HepG2 (cell line): Measurements from ENCODE around the gene CNIH3. TPM values are rescaled to one million over a fixed set of nuclear protein-coding genes. Genes with fewer than 3 reads are reported as not detected.

Experiments
- ATAC-seq: fragments of 200-7000 bp; cut with Tn5 transposase; 3 replicates; pipeline ENCODE4 v1.9.1; 2020; ENCODE audit warnings: mild to moderate bottlenecking, moderate library complexity
- BruUV-seq: library from RNA; stranded (reverse); fragments of 400-500 nt; replicated peaks from 2 replicates; lab custom pipeline; 2021; lab: Mats Ljungman, UMichigan
- CTCF ChIA-PET: fragments of 300-600 bp; formaldehyde crosslinking; extraction: SDS; loops from one replicate; lab custom pipeline; 2021; ENCODE audit warnings: low total read pairs, inconsistent platforms, low intra/inter-chr PET ratio; lab: Yijun Ruan, JAX
- POLR2A ChIA-PET: fragments of 350-600 bp; sonication (Branson Sonifier 250); formaldehyde crosslinking; loops from one replicate; lab custom pipeline; 2020; ENCODE audit warnings: antibody characterized with exemption, inconsistent platforms; lab: Yijun Ruan, JAX
- DNase-seq: peaks from one replicate; pipeline ENCODE4 v3.0.0-alpha.2; 2015; ENCODE audit warnings: low spot score
- FAIRE-seq: peaks from 3 replicates; lab custom pipeline; 2011; peaks lifted over from hg19 to GRCh38; lab: Jason Lieb, UNC
- H2AFZ ChIP-seq: one replicate; pipeline ENCODE4 v1.6.1; 2011; ENCODE audit warnings: low read length, inconsistent platforms
- H3K27ac ChIP-seq: fragments of 300-600 bp; 3 replicates; pipeline ENCODE4 v1.8.0; 2011; ENCODE audit warnings: mixed run types, mild to moderate bottlenecking, mixed read lengths, low read length, inconsistent platforms; ENCODE audit not compliant: insufficient read depth; ENCODE audit errors: extremely low read length
- H3K27me3 ChIP-seq, 2 experiments: fragments of 200-600 bp in 1 of 2; 2 replicates in 1 of 2; 3 replicates in 1 of 2; pipeline versions ENCODE4 v1.6.0 to v1.8.0; 2011; ENCODE audit warnings: low read length in 2 of 2, mild to moderate bottlenecking in 2 of 2, moderate library complexity in 2 of 2, inconsistent platforms in 1 of 2; ENCODE audit not compliant: insufficient read depth in 2 of 2, control insufficient read depth in 1 of 2
- H3K36me3 ChIP-seq, 2 experiments: fragments of 200-600 bp in 1 of 2; replicated peaks in 1 of 2; 2 replicates in 1 of 2; 3 replicates in 1 of 2; pipeline versions ENCODE4 v1.5.1 to v1.8.0; 2011; ENCODE audit warnings: low read length in 2 of 2, inconsistent platforms in 1 of 2; ENCODE audit not compliant: insufficient read depth in 2 of 2, control insufficient read depth in 1 of 2
- H3K4me1 ChIP-seq: 2 replicates; pipeline ENCODE4 v1.5.1; 2012; ENCODE audit warnings: low read length, inconsistent platforms; ENCODE audit not compliant: insufficient read depth
- H3K4me2 ChIP-seq: 2 replicates; pipeline ENCODE4 v1.6.0; 2011; ENCODE audit warnings: low read depth, low read length, inconsistent platforms
- H3K4me3 ChIP-seq, 3 experiments: fragments of 200-600 bp in 1 of 3; sonication (generic), shearing (Covaris generic) in 1 of 3; replicated peaks in 1 of 3; 2 replicates each; pipeline ENCODE4 v1.5.1; 2011 to 2016; ENCODE audit warnings: low read length in 3 of 3, inconsistent platforms in 2 of 3, low read depth in 2 of 3, mild to moderate bottlenecking in 2 of 3, control low read depth in 1 of 3, mixed read lengths in 1 of 3; ENCODE audit not compliant: insufficient read depth in 1 of 3
- H3K79me2 ChIP-seq: one replicate; pipeline ENCODE4 v1.6.1; 2011; ENCODE audit warnings: low read length, inconsistent platforms; ENCODE audit not compliant: insufficient read depth
- H3K9ac ChIP-seq: 2 replicates; pipeline ENCODE4 v1.6.0; 2011; ENCODE audit warnings: mild to moderate bottlenecking, low read depth, low read length, inconsistent platforms; ENCODE audit not compliant: insufficient read depth
- H3K9me3 ChIP-seq: 2 replicates; pipeline ENCODE4 v1.5.1; 2012; ENCODE audit warnings: mild to moderate bottlenecking, low read length
- H4K20me1 ChIP-seq: 2 replicates; pipeline ENCODE4 v1.6.0; 2011; ENCODE audit warnings: inconsistent platforms, mild to moderate bottlenecking, low read length, moderate library complexity; ENCODE audit not compliant: insufficient read depth
- ARHGAP35 ChIP-seq: sonication (generic); formaldehyde crosslinking; IDR thresholded peaks from 2 replicates; pipeline ENCODE4 v1.9.0; 2022; ENCODE audit warnings: mild to moderate bottlenecking, inconsistent platforms, moderate library complexity, missing genetic modification reagents, borderline replicate concordance
- CREBL2 ChIP-seq: sonication (generic); formaldehyde crosslinking; IDR thresholded peaks from 2 replicates; pipeline ENCODE4 v1.8.1; 2023; ENCODE audit warnings: missing genetic modification reagents, mild to moderate bottlenecking, borderline replicate concordance
- NFE2 ChIP-seq: sonication (generic); formaldehyde crosslinking; IDR thresholded peaks from 2 replicates; pipeline ENCODE4 v1.4.0; 2020; ENCODE audit warnings: missing genetic modification reagents
- ZFP1 ChIP-seq: IDR thresholded peaks from 2 replicates; pipeline ENCODE4 v1.6.1; 2016
- ZNF251 ChIP-seq: sonication (generic); formaldehyde crosslinking; IDR thresholded peaks from 2 replicates; pipeline ENCODE4 v1.9.0; 2021; ENCODE audit warnings: mild to moderate bottlenecking, missing genetic modification reagents
- ZNF326 ChIP-seq: sonication (generic); formaldehyde crosslinking; IDR thresholded peaks from 2 replicates; pipeline ENCODE4 v1.4.0; 2020; ENCODE audit warnings: missing genetic modification reagents, borderline replicate concordance
- ZNF530 ChIP-seq: sonication (generic); formaldehyde crosslinking; IDR thresholded peaks from 2 replicates; pipeline ENCODE4 v1.5.0; 2020; ENCODE audit warnings: low read depth, mild to moderate bottlenecking, missing genetic modification reagents
- ZNF691 ChIP-seq: sonication (generic); formaldehyde crosslinking; IDR thresholded peaks from 2 replicates; pipeline ENCODE4 v1.4.0; 2020; ENCODE audit warnings: missing genetic modification reagents, low read depth, mild to moderate bottlenecking, borderline replicate concordance
- ZNF772 ChIP-seq: sonication (generic); formaldehyde crosslinking; IDR thresholded peaks from 2 replicates; pipeline ENCODE4 v1.5.0; 2020; ENCODE audit warnings: mild to moderate bottlenecking, missing genetic modification reagents
- ZNF816 ChIP-seq: sonication (generic); formaldehyde crosslinking; IDR thresholded peaks from 2 replicates; pipeline ENCODE4 v1.8.0; 2022; ENCODE audit warnings: missing genetic modification reagents, mild to moderate bottlenecking, borderline replicate concordance
- WGBS: methylation state at CpG from one replicate; pipeline ENCODE4 v1.1.6; 2017; ENCODE audit warnings: low lambda C conversion rate; 5-methylcytosine and 5-hydroxymethylcytosine counted together
- in situ Hi-C: cut with HindIII; loops from 2 replicates; pipeline ENCODE4 v1.10.0; 2017; ENCODE audit warnings: low pct_unique_long_range_greater_than_20kb; ENCODE audit not compliant: extremely low pct_ligation_motif_present
- intact Hi-C: fragments of 100-400 bp; cut with micrococcal nuclease; formaldehyde crosslinking; loops from one replicate; pipeline ENCODE4 v1.10.0; 2022; ENCODE audit not compliant: unreplicated experiment
- polyA plus RNA-seq, 8 experiments: library from polyadenylated mRNA; depleted of rRNA in 3 of 8; stranded (reverse) in 7 of 8; unstranded in 1 of 8; fragments of >200 nt; fragmentation: Illumina TruSeq in 4 of 8; extraction: Trizol in 4 of 8; gene quantifications; 2 replicates each; pipeline versions ENCODE4 v1.2.1 to v1.2.3, GENCODE V29; 2011 to 2016; ENCODE audit warnings: low read depth in 4 of 8, missing spikeins in 1 of 8, mixed read lengths in 1 of 8; ENCODE audit not compliant: insufficient read depth in 1 of 8
- total RNA-seq, 5 experiments: library from RNA; depleted of rRNA; stranded (reverse); fragments of >200 nt; fragmentation: Illumina TruSeq; extraction: Trizol; gene quantifications; 2 replicates each; pipeline ENCODE4 v1.2.3, GENCODE V29; 2016; ENCODE audit warnings: low read depth in 1 of 5

The CNIH3 gene
- total and polyA plus RNA-seq, 2 of the 13 experiments (the other 11 are each of a cell fraction or from before 2014, with no cell fraction given): 0.36 to 1.1 TPM

- POLR2A ChIA-PET: no interaction called here
- no peak overlapping the region for H3K9ac ChIP-seq
- no TSS peak for BruUV-seq
- no peak overlapping the region for H3K4me3 ChIP-seq
- H3K79me2 ChIP-seq: no peaks in the 10 kb centered on the region
- in situ Hi-C loops: no loop called here
- no peaks in the 10 kb centered on the region for H3K4me1 ChIP-seq
- WGBS: 45% methylated on average over 3 of the region's 3 CpGs
- CTCF ChIA-PET: no interaction called here
- no peak overlapping the region for H3K27ac ChIP-seq
- no peak overlapping the region for H3K4me2 ChIP-seq
- H3K36me3 ChIP-seq: no peaks in the 10 kb centered on the region
- H3K9me3 ChIP-seq: no peaks in the 10 kb centered on the region
- no peak for DNase-seq
- FAIRE-seq: no peak
- H2AFZ ChIP-seq: no peak overlapping the region
- TF ChIP-seq CREBL2 (CRISPR knock-in tag) (no peak), ZFP1 (CRISPR knock-in tag) (no peak), ZNF326 (CRISPR knock-in tag) (no peak), ZNF251 (CRISPR knock-in tag) (no peak), ZNF772 (no peak), ZNF691 (CRISPR knock-in tag) (no peak), ZNF530 (no peak), ZNF816 (CRISPR knock-in tag) (no peak), NFE2 (CRISPR knock-in tag) (no peak), ARHGAP35 (CRISPR knock-in tag) (no peak)
- TF ChIP-seq, all 625 proteins: peak for 0
- H3K27me3 ChIP-seq: peaks cover 0 to 4% of the 10 kb centered on the region in 2 experiments; a peak in 1 of 5 replicates
- intact Hi-C loops: no loop called here
- no peaks in the 10 kb centered on the region for H4K20me1 ChIP-seq
- no peak for ATAC-seq
These were observed 53.3 kb downstream of the CNIH3 start for GRCh38 chr1:224669403-224669802.
